ENCODE data around the gene SGSH.

The SGSH gene

GRCh38 chr17:80169784-80170500 lies 50.2 kb downstream of the SGSH start, which contains the start of gene CARD14:
CARD14 (plus strand) TSS chr17:80170030; CDS start chr17:80181439, 11,409 bp downstream.
- no peak for TF ChIP-seq CTCF (conservative IDR thresholded peaks at IDR 0.05; ENCODE audit: control insufficient read depth, insufficient read depth, low read depth, low read length)
- H3K4me3 ChIP-seq (ENCODE audit: control insufficient read depth, low read depth, low read length), result no peak within 1 kb of the TSS
- DNase-seq (ENCODE audit: low read depth), result no peak

GRCh38 chr17:80169107-80169506 lies 51.0 kb downstream of the SGSH start:
- H3K4me3 ChIP-seq (ENCODE audit: control insufficient read depth, low read depth, low read length), result no peak overlapping the region
- no peak for TF ChIP-seq CTCF (conservative IDR thresholded peaks at IDR 0.05; ENCODE audit: control insufficient read depth, insufficient read depth, low read depth, low read length)
- no peak for DNase-seq (ENCODE audit: low read depth)

- TF ChIP-seq CTCF (conservative IDR thresholded peaks at IDR 0.05; ENCODE audit: control insufficient read depth, insufficient read depth, low read depth, low read length), result no peak
- no peak for DNase-seq (ENCODE audit: low read depth)
- no peak overlapping the region for H3K4me3 ChIP-seq (ENCODE audit: control insufficient read depth, low read depth, low read length)
These were observed 51.8 kb downstream of the SGSH start for GRCh38 chr17:80168371-80168770.

- no peak for TF ChIP-seq CTCF (conservative IDR thresholded peaks at IDR 0.05; ENCODE audit: control insufficient read depth, insufficient read depth, low read depth, low read length)
- no peak overlapping the region for H3K4me3 ChIP-seq (ENCODE audit: control insufficient read depth, low read depth, low read length)
- no peak for DNase-seq (ENCODE audit: low read depth)
These were observed 53.7 kb downstream of the SGSH start for GRCh38 chr17:80166446-80166845.

GRCh38 chr17:80164185-80164584 lies 55.9 kb downstream of the SGSH start:
- no peak for DNase-seq (ENCODE audit: low read depth)
- TF ChIP-seq CTCF (conservative IDR thresholded peaks at IDR 0.05; ENCODE audit: control insufficient read depth, insufficient read depth, low read depth, low read length), result no peak

GRCh38 chr17:80163336-80163735 lies 56.8 kb downstream of the SGSH start:
- DNase-seq (ENCODE audit: low read depth), result peak; percentile 29
- no peak for TF ChIP-seq CTCF (conservative IDR thresholded peaks at IDR 0.05; ENCODE audit: control insufficient read depth, insufficient read depth, low read depth, low read length)
- H3K4me3 ChIP-seq (ENCODE audit: control insufficient read depth, low read depth, low read length), result no peak overlapping the region

More at GRCh38 chr17:80164185-80164584, 55.9 kb downstream of the SGSH start:
- no peak overlapping the region for H3K4me3 ChIP-seq (ENCODE audit: control insufficient read depth, low read depth, low read length)

Data from fibroblast of mammary gland (primary cell).